ENCODE results near the gene CD160. TPM values are rescaled to one million over a fixed set of nuclear protein-coding genes. Genes with fewer than 3 reads are reported as not detected.

CD160 gene
- total RNA-seq, 1 experiment from 2014 or later: not detected

DNA sequence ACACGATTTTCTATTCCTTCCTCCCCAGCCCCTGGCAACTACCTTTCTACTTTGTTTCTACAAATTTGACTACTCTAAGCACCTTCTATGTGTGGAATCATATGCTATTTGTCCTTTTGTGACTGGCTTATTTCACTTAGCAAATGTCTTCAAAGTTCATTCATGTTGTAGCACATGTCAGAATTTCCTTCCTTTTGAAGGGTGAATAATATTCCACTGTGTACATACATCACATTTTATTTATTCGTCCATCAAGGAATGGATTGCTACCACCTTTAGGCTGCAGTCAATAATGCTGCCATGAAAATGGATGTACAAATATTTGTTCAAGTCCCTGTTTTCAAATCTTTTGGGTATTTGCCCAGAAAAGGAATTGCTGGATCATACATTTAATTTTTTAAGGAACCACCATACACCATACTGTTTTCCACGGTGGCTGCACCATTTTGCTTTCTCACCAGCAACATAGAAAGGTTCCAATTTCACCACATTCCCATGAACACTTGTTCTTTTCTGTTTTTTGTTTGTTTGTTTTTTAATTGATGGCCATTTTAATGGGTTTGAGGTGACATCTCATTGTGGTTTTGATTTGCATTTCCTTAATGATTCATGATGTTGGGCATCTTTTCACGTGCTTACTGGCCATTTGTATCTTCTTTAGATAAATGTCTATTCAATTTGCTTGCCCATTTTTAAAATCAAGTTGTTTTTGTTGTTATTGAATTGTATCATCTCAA is 8.8 kb upstream of the CD160 start:
- Histone ChIP-seq H3K27me3 (ENCODE audit: control insufficient read depth, insufficient read depth, low read length) (no peaks in the 10 kb centered on the region), H3K36me3 (ENCODE audit: control insufficient read depth, insufficient read depth, low read length) (no peaks in the 10 kb centered on the region), H3K9me3 (ENCODE audit: control insufficient read depth, insufficient read depth, low read depth, low read length) (no peaks in the 10 kb centered on the region), H3K4me1 (ENCODE audit: control insufficient read depth, insufficient read depth, low read length) (peaks cover 23% of the 10 kb centered on the region), H3K4me3 (ENCODE audit: low read depth in 2 of 2, low read length in 2 of 2) (no peak overlapping the region), H3K27ac (ENCODE audit: low read length) (peak overlapping the region; percentile 39)
- ChIA-PET CTCF (no interaction called here), POLR2A (no interaction called here)
- ATAC-seq: no peak
- in situ Hi-C loops (cut with HindIII; ENCODE audit: low pct_unique_long_range_greater_than_20kb, low sequenced_read_pairs): no loop called here
- BruUV-seq (replicated peaks): no TSS peak
- TF ChIP-seq TCF7L2 (IDR thresholded peaks at IDR 0.05; ENCODE audit: low read depth, low read length) (no peak), POLR2AphosphoS5 (IDR thresholded peaks at IDR 0.05; ENCODE audit: low read depth, low read length) (no peak), SIN3A (IDR thresholded peaks at IDR 0.05; ENCODE audit: borderline replicate concordance, insufficient read depth, low read depth, low read length) (no peak)
- TF ChIP-seq, protein P1, sequence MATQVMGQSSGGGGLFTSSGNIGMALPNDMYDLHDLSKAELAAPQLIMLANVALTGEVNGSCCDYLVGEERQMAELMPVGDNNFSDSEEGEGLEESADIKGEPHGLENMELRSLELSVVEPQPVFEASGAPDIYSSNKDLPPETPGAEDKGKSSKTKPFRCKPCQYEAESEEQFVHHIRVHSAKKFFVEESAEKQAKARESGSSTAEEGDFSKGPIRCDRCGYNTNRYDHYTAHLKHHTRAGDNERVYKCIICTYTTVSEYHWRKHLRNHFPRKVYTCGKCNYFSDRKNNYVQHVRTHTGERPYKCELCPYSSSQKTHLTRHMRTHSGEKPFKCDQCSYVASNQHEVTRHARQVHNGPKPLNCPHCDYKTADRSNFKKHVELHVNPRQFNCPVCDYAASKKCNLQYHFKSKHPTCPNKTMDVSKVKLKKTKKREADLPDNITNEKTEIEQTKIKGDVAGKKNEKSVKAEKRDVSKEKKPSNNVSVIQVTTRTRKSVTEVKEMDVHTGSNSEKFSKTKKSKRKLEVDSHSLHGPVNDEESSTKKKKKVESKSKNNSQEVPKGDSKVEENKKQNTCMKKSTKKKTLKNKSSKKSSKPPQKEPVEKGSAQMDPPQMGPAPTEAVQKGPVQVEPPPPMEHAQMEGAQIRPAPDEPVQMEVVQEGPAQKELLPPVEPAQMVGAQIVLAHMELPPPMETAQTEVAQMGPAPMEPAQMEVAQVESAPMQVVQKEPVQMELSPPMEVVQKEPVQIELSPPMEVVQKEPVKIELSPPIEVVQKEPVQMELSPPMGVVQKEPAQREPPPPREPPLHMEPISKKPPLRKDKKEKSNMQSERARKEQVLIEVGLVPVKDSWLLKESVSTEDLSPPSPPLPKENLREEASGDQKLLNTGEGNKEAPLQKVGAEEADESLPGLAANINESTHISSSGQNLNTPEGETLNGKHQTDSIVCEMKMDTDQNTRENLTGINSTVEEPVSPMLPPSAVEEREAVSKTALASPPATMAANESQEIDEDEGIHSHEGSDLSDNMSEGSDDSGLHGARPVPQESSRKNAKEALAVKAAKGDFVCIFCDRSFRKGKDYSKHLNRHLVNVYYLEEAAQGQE (IDR thresholded peaks at IDR 0.05; ENCODE audit: insufficient read depth in 1 of 2, low read depth in 2 of 2, low read length in 1 of 2): no peak
- TF ChIP-seq, protein P2, sequence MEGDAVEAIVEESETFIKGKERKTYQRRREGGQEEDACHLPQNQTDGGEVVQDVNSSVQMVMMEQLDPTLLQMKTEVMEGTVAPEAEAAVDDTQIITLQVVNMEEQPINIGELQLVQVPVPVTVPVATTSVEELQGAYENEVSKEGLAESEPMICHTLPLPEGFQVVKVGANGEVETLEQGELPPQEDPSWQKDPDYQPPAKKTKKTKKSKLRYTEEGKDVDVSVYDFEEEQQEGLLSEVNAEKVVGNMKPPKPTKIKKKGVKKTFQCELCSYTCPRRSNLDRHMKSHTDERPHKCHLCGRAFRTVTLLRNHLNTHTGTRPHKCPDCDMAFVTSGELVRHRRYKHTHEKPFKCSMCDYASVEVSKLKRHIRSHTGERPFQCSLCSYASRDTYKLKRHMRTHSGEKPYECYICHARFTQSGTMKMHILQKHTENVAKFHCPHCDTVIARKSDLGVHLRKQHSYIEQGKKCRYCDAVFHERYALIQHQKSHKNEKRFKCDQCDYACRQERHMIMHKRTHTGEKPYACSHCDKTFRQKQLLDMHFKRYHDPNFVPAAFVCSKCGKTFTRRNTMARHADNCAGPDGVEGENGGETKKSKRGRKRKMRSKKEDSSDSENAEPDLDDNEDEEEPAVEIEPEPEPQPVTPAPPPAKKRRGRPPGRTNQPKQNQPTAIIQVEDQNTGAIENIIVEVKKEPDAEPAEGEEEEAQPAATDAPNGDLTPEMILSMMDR (IDR thresholded peaks at IDR 0.05): no peak
- intact Hi-C loops (cut with micrococcal nuclease; ENCODE audit: unreplicated experiment): no loop called here
- no peak for DNase-seq (ENCODE audit: low read depth, low spot score)

DNA sequence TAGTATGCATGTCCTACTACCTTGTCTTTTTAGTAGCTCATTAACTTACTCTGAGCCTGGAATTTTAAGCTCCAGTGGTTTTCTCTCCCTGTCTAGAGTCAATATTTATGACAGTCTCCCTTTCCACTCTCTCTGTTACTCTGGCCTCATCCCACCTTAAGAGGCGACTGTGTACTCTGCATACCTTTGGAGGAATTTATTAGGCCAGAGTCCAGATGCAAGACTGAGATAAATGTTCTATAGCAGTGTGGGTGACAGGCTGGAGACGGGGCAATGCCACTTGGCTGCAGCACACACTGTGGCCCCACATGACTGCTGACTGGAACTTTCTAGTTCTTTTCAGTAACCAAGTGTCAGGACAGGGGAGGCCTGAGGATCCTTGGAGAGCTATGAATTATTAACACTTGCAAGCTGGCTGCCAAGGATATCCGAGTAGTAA is 8.1 kb upstream of the CD160 start:
- intact Hi-C loops (cut with micrococcal nuclease; ENCODE audit: unreplicated experiment) (no loop called here), in situ Hi-C loops (cut with HindIII; ENCODE audit: low pct_unique_long_range_greater_than_20kb, low sequenced_read_pairs) (no loop called here)
- DNase-seq (ENCODE audit: low read depth, low spot score): no peak
- peak; percentile 66 for ATAC-seq
- Histone ChIP-seq H3K4me1 (ENCODE audit: control insufficient read depth, insufficient read depth, low read length) (peaks cover 23% of the 10 kb centered on the region), H3K27me3 (ENCODE audit: control insufficient read depth, insufficient read depth, low read length) (no peaks in the 10 kb centered on the region), H3K27ac (ENCODE audit: low read length) (peak overlapping the region; percentile 66), H3K36me3 (ENCODE audit: control insufficient read depth, insufficient read depth, low read length) (no peaks in the 10 kb centered on the region), H3K9me3 (ENCODE audit: control insufficient read depth, insufficient read depth, low read depth, low read length) (no peaks in the 10 kb centered on the region), H3K4me3 (ENCODE audit: low read depth in 2 of 2, low read length in 2 of 2) (no peak overlapping the region)
- no TSS peak for BruUV-seq (replicated peaks)
- POLR2A ChIA-PET: no interaction called here
- CTCF ChIA-PET: no interaction called here
- TF ChIP-seq TCF7L2 (IDR thresholded peaks at IDR 0.05; ENCODE audit: low read depth, low read length) (no peak), POLR2AphosphoS5 (IDR thresholded peaks at IDR 0.05; ENCODE audit: low read depth, low read length) (no peak), SIN3A (IDR thresholded peaks at IDR 0.05; ENCODE audit: borderline replicate concordance, insufficient read depth, low read depth, low read length) (no peak)
- TF ChIP-seq, protein P2 (IDR thresholded peaks at IDR 0.05): no peak
- TF ChIP-seq, protein P1 (IDR thresholded peaks at IDR 0.05; ENCODE audit: insufficient read depth in 1 of 2, low read depth in 2 of 2, low read length in 1 of 2): no peak
